Stomach (tissue), 9 donors: ENCODE results near the gene DRAXIN. TPM values are rescaled to one million over a fixed set of nuclear protein-coding genes. Genes with fewer than 3 reads are reported as not detected.
A peak's percentile ranks its signal among the peaks of the same experiment; 100 is the strongest.

Experiments
- DNase-seq, 2 donors: peaks; one replicate each; pipeline versions ENCODE4 v3.0.0 to v3.0.0-alpha.2; 2013 to 2019
- H3K27ac ChIP-seq, 5 donors: fragments of 200-600 bp in 4 of 5; sonication (generic) in 4 of 5; one replicate each; pipeline ENCODE4 v1.5.1; 2013 to 2019; ENCODE audit warnings: mild to moderate bottlenecking in 1 of 5, moderate library complexity in 1 of 5
- H3K27me3 ChIP-seq, 3 donors: fragments of 200-600 bp; sonication (generic); one replicate each; pipeline ENCODE4 v1.5.1; 2017 to 2019; ENCODE audit warnings: mixed run types in 1 of 3
- H3K36me3 ChIP-seq, 4 donors: fragments of 200-600 bp; sonication (generic); 1 replicate in 3 of 4; 2 replicates in 1 of 4; pipeline ENCODE4 v1.5.1; 2016 to 2019
- H3K4me1 ChIP-seq, 4 donors: fragments of 200-600 bp; sonication (generic); one replicate each; pipeline ENCODE4 v1.5.1; 2016 to 2019
- H3K4me3 ChIP-seq, 4 donors: fragments of 200-600 bp; sonication (generic) in 3 of 4; one replicate each; pipeline ENCODE4 v1.5.1; 2016 to 2019; ENCODE audit warnings: mild to moderate bottlenecking in 1 of 4
- H3K9me3 ChIP-seq, 4 donors: fragments of 200-600 bp; sonication (generic); one replicate each; pipeline ENCODE4 v1.5.1; 2016 to 2019
- EP300 ChIP-seq: sonication (generic); formaldehyde crosslinking; IDR thresholded peaks from one replicate; pipeline ENCODE4 v1.6.1; 2017; ENCODE audit warnings: antibody characterized with exemption
- POLR2A ChIP-seq, 4 donors: fragments of 450-650 bp; IDR thresholded peaks; one replicate each; pipeline ENCODE4 v1.6.1; 2016; ENCODE audit warnings: antibody characterized with exemption in 4 of 4, control low read depth in 2 of 4, mild to moderate bottlenecking in 1 of 4, moderate library complexity in 1 of 4
- POLR2AphosphoS5 ChIP-seq, 3 donors: sonication (generic); formaldehyde crosslinking; IDR thresholded peaks; one replicate each; pipeline ENCODE4 v1.6.1; 2016; ENCODE audit warnings: antibody characterized with exemption in 3 of 3
- WGBS, 5 donors: extraction: QIAGEN DNeasy Blood & Tissue Kit in 3 of 5; methylation state at CpG; one replicate each; pipeline versions ENCODE4 v1.1.5 to v1.1.7; 2013 to 2018; 5-methylcytosine and 5-hydroxymethylcytosine counted together
- intact Hi-C: fragments of 100-400 bp; cut with DNase I; formaldehyde crosslinking; loops from one replicate; pipeline ENCODE4 v1.15.1; 2023; ENCODE audit warnings: low total_unique reads
- polyA plus RNA-seq, 3 donors: library from polyadenylated mRNA; stranded (reverse); fragments of 200-250 nt; gene quantifications; one replicate each; pipeline ENCODE4 v1.2.3, GENCODE V29; 2013
- total RNA-seq, 5 donors: library from RNA; depleted of rRNA; stranded (reverse); fragments of >200 nt; gene quantifications; one replicate each; pipeline versions ENCODE4 v1.1.0 to v1.2.3, GENCODE V29; 2014 to 2016
- TF ChIP-seq, protein P1 (sequence below), 7 experiments: fragments of 450-650 bp in 4 of 7; fragments of 200-600 bp in 3 of 7; sonication (generic) in 3 of 7; IDR thresholded peaks; one replicate each; pipeline ENCODE4 v1.5.1; 2016 to 2019; ENCODE audit warnings: antibody characterized with exemption in 7 of 7, control low read depth in 2 of 7, mild to moderate bottlenecking in 1 of 7
- donor health status: healthy with polysubstance abuse.
- donor health status: Bipolar disorder and iron deficiency.
- donor health status: healthy.

The DRAXIN gene
- total and polyA plus RNA-seq, 8 donors = 0.03 to 0.18 (median 0.06) TPM; not detected in 5

DNA sequence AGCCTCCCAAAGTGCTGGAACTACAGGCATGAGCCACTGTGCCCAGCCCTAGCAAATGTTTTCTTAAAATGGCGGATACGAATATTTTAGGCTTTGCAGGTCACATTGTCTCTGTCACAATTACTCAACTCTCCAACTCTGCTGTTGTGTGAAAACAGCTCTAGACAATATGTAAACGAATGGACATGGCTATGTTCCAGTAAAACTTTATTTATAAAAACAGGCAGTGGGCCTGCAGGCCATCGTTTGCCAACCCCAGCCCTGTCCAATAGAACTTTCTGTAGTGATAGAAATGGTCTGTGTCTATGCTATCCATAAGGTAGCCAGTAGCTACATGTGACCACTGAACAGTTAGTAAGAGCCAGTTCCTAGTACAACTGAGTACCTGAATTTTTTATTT is 31.8 kb upstream of the DRAXIN start:
- no peaks in the 10 kb centered on the region for H3K27me3 ChIP-seq
- peaks cover 0 to 45% (median 27%) of the 10 kb centered on the region in 4 donors for H3K36me3 ChIP-seq
- no peak overlapping the region for H3K4me3 ChIP-seq
- peaks cover 11 to 30% (median 24%) of the 10 kb centered on the region in 4 donors for H3K4me1 ChIP-seq
- no peaks in the 10 kb centered on the region for H3K9me3 ChIP-seq
- TF ChIP-seq POLR2AphosphoS5 (IDR thresholded peaks at IDR 0.05) = no peak
- TF ChIP-seq, protein P1, sequence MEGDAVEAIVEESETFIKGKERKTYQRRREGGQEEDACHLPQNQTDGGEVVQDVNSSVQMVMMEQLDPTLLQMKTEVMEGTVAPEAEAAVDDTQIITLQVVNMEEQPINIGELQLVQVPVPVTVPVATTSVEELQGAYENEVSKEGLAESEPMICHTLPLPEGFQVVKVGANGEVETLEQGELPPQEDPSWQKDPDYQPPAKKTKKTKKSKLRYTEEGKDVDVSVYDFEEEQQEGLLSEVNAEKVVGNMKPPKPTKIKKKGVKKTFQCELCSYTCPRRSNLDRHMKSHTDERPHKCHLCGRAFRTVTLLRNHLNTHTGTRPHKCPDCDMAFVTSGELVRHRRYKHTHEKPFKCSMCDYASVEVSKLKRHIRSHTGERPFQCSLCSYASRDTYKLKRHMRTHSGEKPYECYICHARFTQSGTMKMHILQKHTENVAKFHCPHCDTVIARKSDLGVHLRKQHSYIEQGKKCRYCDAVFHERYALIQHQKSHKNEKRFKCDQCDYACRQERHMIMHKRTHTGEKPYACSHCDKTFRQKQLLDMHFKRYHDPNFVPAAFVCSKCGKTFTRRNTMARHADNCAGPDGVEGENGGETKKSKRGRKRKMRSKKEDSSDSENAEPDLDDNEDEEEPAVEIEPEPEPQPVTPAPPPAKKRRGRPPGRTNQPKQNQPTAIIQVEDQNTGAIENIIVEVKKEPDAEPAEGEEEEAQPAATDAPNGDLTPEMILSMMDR (IDR thresholded peaks at IDR 0.05) = no peak
- TF ChIP-seq EP300 = no peak
- TF ChIP-seq POLR2A (IDR thresholded peaks at IDR 0.05) = no peak
- H3K27ac ChIP-seq = no peak overlapping the region
- intact Hi-C loops = loop anchor here (5.0 kb wide), 1 partner anchor 58 kb away; no protein-coding TSS in a partner anchor
- no peak for DNase-seq
- WGBS, 5 donors = 83 to 91% (median 87%) methylated on average over 4 of the region's 4 CpGs

DNA sequence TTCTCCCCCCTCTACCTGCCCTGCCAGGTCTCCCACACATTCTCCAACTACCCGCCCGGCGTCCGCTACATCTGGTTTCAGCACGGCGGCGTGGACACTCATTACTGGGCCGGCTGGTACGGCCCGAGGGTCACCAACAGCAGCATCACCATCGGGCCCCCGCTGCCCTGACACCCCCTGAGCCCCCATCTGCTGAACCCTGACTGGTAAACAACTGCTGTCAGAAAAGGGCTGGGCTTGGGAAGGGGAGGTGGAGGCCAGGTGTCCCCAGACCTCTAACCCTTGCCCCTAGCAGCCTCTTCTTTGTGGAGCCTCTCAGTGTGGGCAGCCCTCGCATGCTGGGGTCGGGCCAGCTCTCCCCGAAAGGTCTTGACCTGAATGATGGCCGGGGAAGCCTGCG is 30.4 kb upstream of the DRAXIN start:
- no peak overlapping the region for H3K4me3 ChIP-seq
- no peak for DNase-seq
- intact Hi-C loops = loop anchor here (5.0 kb wide), 1 partner anchor 56 kb away; no protein-coding TSS in a partner anchor
- H3K9me3 ChIP-seq = no peaks in the 10 kb centered on the region
- TF ChIP-seq POLR2AphosphoS5 (IDR thresholded peaks at IDR 0.05) (no peak), EP300 (no peak), POLR2A (IDR thresholded peaks at IDR 0.05) (no peak)
- TF ChIP-seq, protein P1 (IDR thresholded peaks at IDR 0.05) = no peak
- H3K27me3 ChIP-seq = no peaks in the 10 kb centered on the region
- WGBS, 5 donors = 88 to 94% (median 89%) methylated on average over 17 of the region's 17 CpGs
- peaks cover 0 to 22% (median 14%) of the 10 kb centered on the region in 4 donors for H3K4me1 ChIP-seq
- no peak overlapping the region for H3K27ac ChIP-seq
- peaks cover 0 to 45% (median 27%) of the 10 kb centered on the region in 4 donors for H3K36me3 ChIP-seq

DNA sequence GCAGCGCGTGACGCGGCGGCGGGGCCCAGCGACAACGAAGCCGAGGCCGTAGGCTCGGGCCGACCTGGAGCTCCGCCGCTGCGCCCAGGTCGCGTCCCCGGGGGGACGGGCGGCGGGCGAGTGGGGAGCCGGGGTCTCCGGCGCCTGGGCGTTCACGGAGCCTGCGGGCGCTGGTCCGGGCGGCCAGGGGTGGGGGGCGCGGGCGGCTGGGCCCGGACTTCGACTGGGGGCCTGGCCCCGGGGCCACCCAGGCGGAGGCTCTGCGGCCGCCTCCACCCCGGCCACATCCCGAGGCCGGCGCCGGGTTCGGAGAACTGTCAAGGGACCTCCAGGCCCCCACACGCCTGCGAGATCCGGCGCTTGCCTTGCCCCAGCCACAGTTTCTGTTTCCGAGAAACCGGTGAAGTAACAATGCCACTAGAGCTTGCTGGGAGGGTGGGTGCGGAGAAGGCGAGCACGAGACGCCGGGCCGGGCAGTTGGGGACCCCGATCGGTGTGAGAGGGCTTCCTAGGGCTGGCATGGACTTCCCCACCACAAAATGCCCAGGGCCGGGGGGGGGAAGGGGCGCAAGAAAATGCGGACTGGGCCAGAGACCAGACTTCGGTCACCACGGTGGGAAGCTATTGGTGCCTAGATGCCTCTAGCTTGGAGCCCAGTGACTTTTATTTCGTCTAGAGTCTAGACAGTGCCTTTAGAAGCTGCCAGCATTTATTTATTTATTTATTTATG is 27.0 kb upstream of the DRAXIN start:
- Histone ChIP-seq H3K4me1 (peaks cover 0 to 20% (median 16%) of the 10 kb centered on the region in 4 donors), H3K9me3 (no peaks in the 10 kb centered on the region), H3K4me3 (peak overlapping the region; percentile 64 to 85 (median 72)), H3K27ac (peak overlapping the region; percentile 79 to 93 (median 88)), H3K27me3 (no peaks in the 10 kb centered on the region), H3K36me3 (peaks cover 0 to 36% (median 21%) of the 10 kb centered on the region in 4 donors)
- TF ChIP-seq, protein P1 (IDR thresholded peaks at IDR 0.05) = no peak
- no peak for TF ChIP-seq POLR2A (IDR thresholded peaks at IDR 0.05)
- no peak for TF ChIP-seq EP300
- TF ChIP-seq POLR2AphosphoS5 (IDR thresholded peaks at IDR 0.05) = no peak
- WGBS, 5 donors = 0 to 2% (median 1%) methylated on average over 28 to 63 of the region's 66 CpGs
- DNase-seq = peak; percentile 46 to 77
- intact Hi-C loops = loop anchor here (5.0 kb wide), 1 partner anchor 53 kb away; no protein-coding TSS in a partner anchor

DNA sequence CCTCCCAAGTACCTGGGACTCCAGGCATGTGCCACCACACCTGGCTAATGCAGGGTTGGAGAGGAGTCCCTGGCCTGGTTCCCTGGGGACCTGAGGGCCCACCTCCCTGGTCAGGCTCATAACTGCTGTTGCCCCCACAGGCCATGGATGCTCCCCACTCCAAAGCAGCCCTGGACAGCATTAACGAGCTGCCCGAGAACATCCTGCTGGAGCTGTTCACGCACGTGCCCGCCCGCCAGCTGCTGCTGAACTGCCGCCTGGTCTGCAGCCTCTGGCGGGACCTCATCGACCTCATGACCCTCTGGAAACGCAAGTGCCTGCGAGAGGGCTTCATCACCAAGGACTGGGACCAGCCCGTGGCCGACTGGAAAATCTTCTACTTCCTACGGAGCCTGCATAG is 23.0 kb upstream of the DRAXIN start:
- Histone ChIP-seq H3K36me3 (peaks cover 12 to 46% (median 38%) of the 10 kb centered on the region in 4 donors), H3K4me3 (no peak overlapping the region), H3K9me3 (no peaks in the 10 kb centered on the region), H3K4me1 (peaks cover 5 to 36% (median 29%) of the 10 kb centered on the region in 4 donors), H3K27me3 (no peaks in the 10 kb centered on the region), H3K27ac (no peak overlapping the region)
- DNase-seq = no peak
- TF ChIP-seq, protein P1 (IDR thresholded peaks at IDR 0.05) = no peak
- TF ChIP-seq EP300 (no peak), POLR2A (IDR thresholded peaks at IDR 0.05) (no peak), POLR2AphosphoS5 (IDR thresholded peaks at IDR 0.05) (no peak)
- WGBS, 5 donors = 88 to 93% (median 90%) methylated on average over 13 to 14 of the region's 14 CpGs
- intact Hi-C loops = no loop called here
